CD14-positive monocyte (primary cell): Measurements from ENCODE around the gene CCDC9B. TPM values are rescaled to one million over a fixed set of nuclear protein-coding genes. Genes with fewer than 3 reads are reported as not detected.

Experiments used
- DNase-seq, 3 donors: peaks; one replicate each; pipeline ENCODE4 v3.0.0-alpha.2; 2011 to 2022
- H2AFZ ChIP-seq: 2 replicates; pipeline ENCODE4 v1.6.0; 2012; ENCODE audit warnings: mild to moderate bottlenecking, low read depth, low read length, inconsistent platforms; ENCODE audit not compliant: insufficient read depth, poor library complexity, severe bottlenecking
- H3K27ac ChIP-seq, 2 donors: 1 replicate in 1 of 2; 2 replicates in 1 of 2; pipeline ENCODE4 v1.5.1; 2012 to 2013; ENCODE audit warnings: low read length in 2 of 2, control low read depth in 1 of 2, inconsistent platforms in 1 of 2, low read depth in 1 of 2, mild to moderate bottlenecking in 1 of 2
- H3K27me3 ChIP-seq, 2 donors: one replicate each; pipeline versions ENCODE4 v1.6.0 to v1.6.1; 2011 to 2013; ENCODE audit warnings: low read length in 2 of 2; ENCODE audit not compliant: control insufficient read depth in 2 of 2, insufficient read depth in 2 of 2
- H3K36me3 ChIP-seq, 2 donors: replicated peaks in 1 of 2; 1 replicate in 1 of 2; 2 replicates in 1 of 2; pipeline versions ENCODE4 v1.5.1 to v1.6.1; 2012 to 2013; ENCODE audit warnings: low read length in 2 of 2, control low read depth in 1 of 2, inconsistent platforms in 1 of 2, mild to moderate bottlenecking in 1 of 2; ENCODE audit not compliant: insufficient read depth in 2 of 2, control insufficient read depth in 1 of 2
- H3K4me1 ChIP-seq, 2 donors: 1 replicate in 1 of 2; 2 replicates in 1 of 2; pipeline versions ENCODE4 v1.5.1 to v1.6.1; 2012 to 2013; ENCODE audit warnings: low read length in 2 of 2, control low read depth in 1 of 2, inconsistent platforms in 1 of 2, mild to moderate bottlenecking in 1 of 2, moderate library complexity in 1 of 2; ENCODE audit not compliant: insufficient read depth in 2 of 2, control insufficient read depth in 1 of 2
- H3K4me2 ChIP-seq: replicated peaks from 2 replicates; pipeline ENCODE3; 2012; ENCODE audit warnings: low read length, moderate library complexity, mild to moderate bottlenecking; ENCODE audit not compliant: poor library complexity, severe bottlenecking; ENCODE audit errors: extremely low read depth
- H3K4me3 ChIP-seq, 3 experiments: fragments of 200-600 bp in 1 of 3; sonication (generic) in 1 of 3; replicated peaks in 1 of 3; 1 replicate in 2 of 3; 2 replicates in 1 of 3; pipeline ENCODE4 v1.5.1; 2011 to 2013; ENCODE audit warnings: low read length in 3 of 3, mild to moderate bottlenecking in 3 of 3, control low read depth in 2 of 3, low read depth in 2 of 3, inconsistent platforms in 1 of 3, moderate library complexity in 1 of 3
- H3K79me2 ChIP-seq: 2 replicates; pipeline ENCODE4 v1.6.0; 2012; ENCODE audit warnings: mild to moderate bottlenecking, control low read depth, inconsistent platforms, low read length, moderate library complexity; ENCODE audit not compliant: insufficient read depth
- H3K9ac ChIP-seq: 2 replicates; pipeline ENCODE4 v1.6.0; 2017; ENCODE audit warnings: low read length, mild to moderate bottlenecking; ENCODE audit not compliant: insufficient read depth, poor library complexity, severe bottlenecking
- H3K9me3 ChIP-seq, 2 donors: replicated peaks in 1 of 2; 1 replicate in 1 of 2; 2 replicates in 1 of 2; pipeline versions ENCODE4 v1.5.1 to v1.6.1; 2012 to 2013; ENCODE audit warnings: low read length in 2 of 2, control low read depth in 1 of 2; ENCODE audit not compliant: control insufficient read depth in 1 of 2, insufficient read depth in 1 of 2
- H4K20me1 ChIP-seq: 2 replicates; pipeline ENCODE4 v1.6.0; 2012; ENCODE audit warnings: mild to moderate bottlenecking, low read length, control low read depth, moderate library complexity; ENCODE audit not compliant: insufficient read depth
- H3K27ac Mint-ChIP-seq, 7 donors: one replicate each; pipeline ENCODE4 v1.8.0; 2020; ENCODE audit warnings: mild to moderate bottlenecking in 7 of 7, mixed read lengths in 7 of 7, moderate library complexity in 6 of 7, inconsistent platforms in 2 of 7
- H3K27me3 Mint-ChIP-seq, 3 donors: one replicate each; pipeline ENCODE4 v1.8.0; 2021 to 2022; ENCODE audit warnings: low read depth in 3 of 3, mild to moderate bottlenecking in 3 of 3, mixed read lengths in 3 of 3, moderate library complexity in 3 of 3, inconsistent platforms in 1 of 3
- H3K36me3 Mint-ChIP-seq, 2 donors: one replicate each; pipeline ENCODE4 v1.8.0; 2020; ENCODE audit warnings: mixed read lengths in 2 of 2, inconsistent platforms in 1 of 2, mild to moderate bottlenecking in 1 of 2
- H3K4me1 Mint-ChIP-seq: one replicate; pipeline ENCODE4 v1.8.0; 2020; ENCODE audit warnings: mild to moderate bottlenecking, mixed read lengths
- H3K4me3 Mint-ChIP-seq, 2 donors: one replicate each; pipeline ENCODE4 v1.8.0; 2020; ENCODE audit warnings: mild to moderate bottlenecking in 2 of 2, mixed read lengths in 2 of 2, moderate library complexity in 1 of 2
- H3K9me3 Mint-ChIP-seq, 7 donors: one replicate each; pipeline ENCODE4 v1.8.0; 2020 to 2022; ENCODE audit warnings: mixed read lengths in 7 of 7, mild to moderate bottlenecking in 6 of 7, moderate library complexity in 6 of 7, inconsistent platforms in 2 of 7
- WGBS: methylation state at CpG from one replicate; pipeline ENCODE4 v1.1.5; 2013; ENCODE audit warnings: missing lambda C conversion rate; ENCODE audit not compliant: insufficient coverage; 5-methylcytosine and 5-hydroxymethylcytosine counted together
- intact Hi-C, 2 donors: fragments of 100-400 bp; cut with micrococcal nuclease; formaldehyde crosslinking; loops; one replicate each; pipeline versions ENCODE4 v1.15.0 to v1.15.1; 2023
- polyA plus RNA-seq, 3 donors: library from polyadenylated mRNA; depleted of rRNA in 1 of 3; unstranded in 2 of 3; stranded (reverse) in 1 of 3; fragments of 300-500 nt in 2 of 3; fragments of >200 nt in 1 of 3; fragmentation: Illumina TruSeq in 2 of 3; gene quantifications; 1 replicate in 2 of 3; 2 replicates in 1 of 3; pipeline ENCODE4 v1.2.3, GENCODE V29; 2012 to 2021
- TF ChIP-seq, protein P1 (sequence below): fragments of 200-600 bp; IDR thresholded peaks from one replicate; pipeline ENCODE4 v1.8.0; 2022; ENCODE audit warnings: antibody characterized with exemption, mild to moderate bottlenecking

CCDC9B gene
- polyA plus RNA-seq, 3 donors = 0.13 to 2.2 (median 0.39) TPM

DNA sequence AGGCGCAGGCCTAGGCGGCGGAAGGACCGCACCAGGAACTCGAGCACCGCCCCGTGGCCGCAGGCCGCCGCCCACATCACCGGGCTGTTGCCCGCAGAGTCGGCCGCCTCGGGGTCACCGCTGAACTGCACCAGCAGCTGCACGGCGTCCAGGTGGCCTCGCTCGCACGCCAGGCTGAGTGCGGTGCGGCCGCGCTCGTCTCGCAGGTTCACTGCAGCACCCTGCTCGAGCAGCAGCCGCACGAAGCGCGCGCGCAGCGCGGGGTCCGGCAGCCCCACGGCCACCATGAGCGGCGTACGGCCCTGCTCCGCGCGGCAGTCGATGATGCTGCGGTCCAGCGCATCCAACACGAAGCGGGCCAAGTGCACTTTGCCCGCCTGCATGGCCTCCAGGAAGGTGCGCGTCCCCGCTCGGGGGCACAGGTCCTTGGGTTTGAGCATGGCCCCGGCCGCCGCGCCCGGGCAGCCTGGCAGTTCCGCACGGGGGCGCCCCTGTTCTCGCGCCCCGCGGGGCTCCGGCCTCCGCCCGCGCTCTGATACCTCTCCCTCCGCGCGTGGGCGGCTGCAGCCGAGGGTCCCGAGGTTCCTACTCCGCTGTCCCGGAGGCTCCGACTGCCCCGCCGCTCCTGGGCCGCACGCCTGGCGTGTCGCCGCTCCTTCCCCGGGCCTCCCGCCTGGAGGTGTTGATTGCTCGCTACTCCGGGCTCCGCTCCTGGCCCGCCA, 58.4 kb downstream of the CCDC9B start:
- TF ChIP-seq, protein P1, sequence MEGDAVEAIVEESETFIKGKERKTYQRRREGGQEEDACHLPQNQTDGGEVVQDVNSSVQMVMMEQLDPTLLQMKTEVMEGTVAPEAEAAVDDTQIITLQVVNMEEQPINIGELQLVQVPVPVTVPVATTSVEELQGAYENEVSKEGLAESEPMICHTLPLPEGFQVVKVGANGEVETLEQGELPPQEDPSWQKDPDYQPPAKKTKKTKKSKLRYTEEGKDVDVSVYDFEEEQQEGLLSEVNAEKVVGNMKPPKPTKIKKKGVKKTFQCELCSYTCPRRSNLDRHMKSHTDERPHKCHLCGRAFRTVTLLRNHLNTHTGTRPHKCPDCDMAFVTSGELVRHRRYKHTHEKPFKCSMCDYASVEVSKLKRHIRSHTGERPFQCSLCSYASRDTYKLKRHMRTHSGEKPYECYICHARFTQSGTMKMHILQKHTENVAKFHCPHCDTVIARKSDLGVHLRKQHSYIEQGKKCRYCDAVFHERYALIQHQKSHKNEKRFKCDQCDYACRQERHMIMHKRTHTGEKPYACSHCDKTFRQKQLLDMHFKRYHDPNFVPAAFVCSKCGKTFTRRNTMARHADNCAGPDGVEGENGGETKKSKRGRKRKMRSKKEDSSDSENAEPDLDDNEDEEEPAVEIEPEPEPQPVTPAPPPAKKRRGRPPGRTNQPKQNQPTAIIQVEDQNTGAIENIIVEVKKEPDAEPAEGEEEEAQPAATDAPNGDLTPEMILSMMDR = peak; percentile 83
- Histone ChIP-seq H2AFZ (peak overlapping the region; percentile 90), H3K4me1 (peaks cover 50 to 79% of the 10 kb centered on the region in 2 donors), H3K79me2 (no peaks in the 10 kb centered on the region), H3K27me3 (peaks cover 9 to 33% of the 10 kb centered on the region in 2 donors), H3K4me2 (peak overlapping the region; percentile 97), H3K27ac (no peak overlapping the region), H4K20me1 (peaks cover 41% of the 10 kb centered on the region), H3K9me3 (no peaks in the 10 kb centered on the region), H3K4me3 (peak overlapping the region; percentile 27 to 82 (median 49)), H3K36me3 (peaks cover 12 to 25% of the 10 kb centered on the region in 2 donors), H3K9ac (peak overlapping the region; percentile 30)
- DNase-seq = peak in 2 of 3 donors; percentile 37 to 47
- no peak overlapping the region for H3K27ac Mint-ChIP-seq
- under 1% methylated on average over 91 of the region's 92 CpGs for WGBS
- peaks cover 18 to 34% of the 10 kb centered on the region in 2 donors for H3K36me3 Mint-ChIP-seq
- H3K27me3 Mint-ChIP-seq = peaks cover 36 to 60% (median 42%) of the 10 kb centered on the region in 3 donors
- H3K9me3 Mint-ChIP-seq = peaks cover 0 to 10% (median 0%) of the 10 kb centered on the region in 7 donors
- peak overlapping the region; percentile 73 to 84 for H3K4me3 Mint-ChIP-seq
- peaks cover 53% of the 10 kb centered on the region for H3K4me1 Mint-ChIP-seq
- intact Hi-C loops = loop anchor here in 1 of 2 donors (5.0 kb wide), 1 partner anchor 55 kb away; no protein-coding TSS in a partner anchor

DNA sequence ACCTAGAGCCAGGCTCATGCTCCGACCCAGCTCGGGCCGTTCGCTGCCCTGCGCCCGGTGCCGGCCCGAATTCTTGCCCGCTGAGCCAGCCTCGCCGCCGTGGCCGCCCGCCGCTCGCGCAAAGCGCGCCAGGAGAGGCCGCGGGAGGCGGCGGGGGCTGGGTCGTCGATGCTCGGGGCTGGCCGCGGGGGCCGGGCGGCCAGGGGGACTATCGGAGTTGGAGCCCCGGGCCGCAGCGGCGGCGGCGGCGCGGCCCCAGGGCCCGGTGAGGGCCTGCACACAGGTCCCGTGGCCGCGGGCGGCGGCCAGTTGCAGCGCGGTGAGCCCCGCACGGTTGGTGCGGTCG, 59.0 kb downstream of the CCDC9B start:
- Histone ChIP-seq H3K4me3 (peak overlapping the region in 1 of 3 experiments; percentile 82), H4K20me1 (peaks cover 36% of the 10 kb centered on the region), H3K4me2 (peak overlapping the region; percentile 97), H3K79me2 (no peaks in the 10 kb centered on the region), H3K27ac (no peak overlapping the region), H3K27me3 (peaks cover 9 to 33% of the 10 kb centered on the region in 2 donors), H3K4me1 (peaks cover 55 to 81% of the 10 kb centered on the region in 2 donors), H2AFZ (peak overlapping the region; percentile 90), H3K9ac (peak overlapping the region; percentile 30), H3K36me3 (peaks cover 6 to 20% of the 10 kb centered on the region in 2 donors), H3K9me3 (no peaks in the 10 kb centered on the region)
- Mint-ChIP-seq H3K27ac (no peak overlapping the region), H3K4me1 (peaks cover 56% of the 10 kb centered on the region), H3K9me3 (peaks cover 0 to 10% (median 0%) of the 10 kb centered on the region in 7 donors), H3K36me3 (peaks cover 13 to 29% of the 10 kb centered on the region in 2 donors), H3K4me3 (peak overlapping the region in 1 of 2 donors; percentile 84), H3K27me3 (peaks cover 36 to 60% (median 45%) of the 10 kb centered on the region in 3 donors)
- DNase-seq = no peak
- WGBS = 15% methylated on average over 51 of the region's 51 CpGs
- intact Hi-C loops = loop anchor here in 1 of 2 donors (5.0 kb wide), 1 partner anchor 56 kb away; no protein-coding TSS in a partner anchor
- TF ChIP-seq, protein P1 = no peak

Other genes starting within 250 kb of the CCDC9B start
- 10 to 100 TPM in 1 of 3 donors, 1 to 10 TPM in 2; 5.6 to 59.6 (median 6.5) TPM for gene BMF, start 232.1 kb downstream of the CCDC9B start, polyA plus RNA-seq
- gene BUB1B, start 179.9 kb downstream of the CCDC9B start, polyA plus RNA-seq = under 1 TPM in 2 of 3 donors, not detected in 1; 0.01 to 0.51 TPM
- gene PAK6, start 101.9 kb downstream of the CCDC9B start, polyA plus RNA-seq = under 1 TPM in 1 of 3 donors, not detected in 2; 0.03 TPM
- not detected for gene ANKRD63, start 57.9 kb downstream of the CCDC9B start, polyA plus RNA-seq
- 1,000 to 10,000 TPM in 1 of 3 donors, 10 to 100 TPM in 2; 56.5 to 1,191 (median 74.5) TPM for gene PLCB2, start 33.0 kb downstream of the CCDC9B start, polyA plus RNA-seq
- 10 to 100 TPM in 1 of 3 donors, 1 to 10 TPM in 2; 5.1 to 19.6 (median 8.3) TPM for gene INAFM2, start 17.2 kb downstream of the CCDC9B start, polyA plus RNA-seq
- not detected for gene PHGR1, start 10.1 kb upstream of the CCDC9B start, polyA plus RNA-seq
- under 1 TPM in 2 of 3 donors, not detected in 1; 0.01 TPM for gene DISP2, start 17.3 kb upstream of the CCDC9B start, polyA plus RNA-seq
- 1 to 10 TPM; 5.4 to 10.0 (median 7.9) TPM for gene KNSTRN, start 41.8 kb upstream of the CCDC9B start, polyA plus RNA-seq
- gene IVD, start 64.9 kb upstream of the CCDC9B start, polyA plus RNA-seq = 10 to 100 TPM; 28.6 to 46.3 (median 31.3) TPM
- gene BAHD1, start 100.0 kb upstream of the CCDC9B start, polyA plus RNA-seq = 1 to 10 TPM in 1 of 3 donors, under 1 TPM in 2; 0.67 to 8.9 (median 0.79) TPM
- gene CHST14, start 130.0 kb upstream of the CCDC9B start, polyA plus RNA-seq = 1 to 10 TPM in 2 of 3 donors, under 1 TPM in 1; 0.85 to 5.2 (median 1.2) TPM
- gene CCDC32, start 224.1 kb upstream of the CCDC9B start, polyA plus RNA-seq = 10 to 100 TPM in 2 of 3 donors, 1 to 10 TPM in 1; 7.5 to 37.3 (median 30.8) TPM
- 1 to 10 TPM; 1.1 to 6.3 (median 4.3) TPM for gene RPUSD2, start 228.4 kb upstream of the CCDC9B start, polyA plus RNA-seq